Fibroblast of the aortic adventitia (primary cell): ENCODE results near the gene FGF14. TPM values are rescaled to one million over a fixed set of nuclear protein-coding genes. Genes with fewer than 3 reads are reported as not detected.
A peak's percentile ranks its signal among the peaks of the same experiment; 100 is the strongest.
"Not testable (repeated sequence)": the region's sequence is repeated elsewhere in the genome, so short reads cannot be mapped to it uniquely, and the experiment has no call there.

Source experiments
- DNase-seq: peaks from one replicate; pipeline ENCODE4 v3.0.0-alpha.2; 2010; ENCODE audit warnings: low read depth
- H3K4me3 ChIP-seq: 2 replicates; pipeline ENCODE4 v1.5.1; 2011; ENCODE audit warnings: low read depth, mild to moderate bottlenecking, control low read depth, low read length, moderate library complexity
- total RNA-seq: library from RNA; depleted of rRNA; stranded (reverse); fragments of >200 nt; gene quantifications from 2 replicates; pipeline ENCODE4 v1.2.3, GENCODE V29; 2012; ENCODE audit warnings: low replicate concordance
- TF ChIP-seq, protein P1 (sequence below): IDR thresholded peaks from 2 replicates; pipeline ENCODE4 v1.5.1; 2011; ENCODE audit warnings: mild to moderate bottlenecking, low read length, control low read depth, inconsistent platforms; ENCODE audit not compliant: insufficient read depth

The FGF14 gene
- total RNA-seq, 1 donor: 1.4 TPM

DNA sequence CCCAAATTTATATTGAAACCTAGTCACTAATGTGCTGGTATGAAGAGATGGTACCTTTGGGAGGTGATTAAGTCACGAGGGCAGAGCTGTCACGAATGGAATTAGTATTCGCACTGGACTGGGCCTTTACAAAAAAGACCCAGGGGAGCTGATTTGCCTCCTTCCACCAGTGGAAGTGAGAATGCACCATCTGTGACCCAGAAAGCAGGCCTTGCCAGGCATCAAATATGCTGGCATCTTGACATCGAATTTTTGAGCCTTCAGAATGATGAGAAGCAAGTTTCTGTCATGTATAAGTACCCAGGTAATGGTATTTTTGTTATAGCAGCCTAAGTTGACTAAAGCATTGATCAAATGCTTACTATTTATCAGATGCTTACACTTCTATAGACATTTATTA is 373.6 kb downstream of the FGF14 start:
- TF ChIP-seq, protein P1, sequence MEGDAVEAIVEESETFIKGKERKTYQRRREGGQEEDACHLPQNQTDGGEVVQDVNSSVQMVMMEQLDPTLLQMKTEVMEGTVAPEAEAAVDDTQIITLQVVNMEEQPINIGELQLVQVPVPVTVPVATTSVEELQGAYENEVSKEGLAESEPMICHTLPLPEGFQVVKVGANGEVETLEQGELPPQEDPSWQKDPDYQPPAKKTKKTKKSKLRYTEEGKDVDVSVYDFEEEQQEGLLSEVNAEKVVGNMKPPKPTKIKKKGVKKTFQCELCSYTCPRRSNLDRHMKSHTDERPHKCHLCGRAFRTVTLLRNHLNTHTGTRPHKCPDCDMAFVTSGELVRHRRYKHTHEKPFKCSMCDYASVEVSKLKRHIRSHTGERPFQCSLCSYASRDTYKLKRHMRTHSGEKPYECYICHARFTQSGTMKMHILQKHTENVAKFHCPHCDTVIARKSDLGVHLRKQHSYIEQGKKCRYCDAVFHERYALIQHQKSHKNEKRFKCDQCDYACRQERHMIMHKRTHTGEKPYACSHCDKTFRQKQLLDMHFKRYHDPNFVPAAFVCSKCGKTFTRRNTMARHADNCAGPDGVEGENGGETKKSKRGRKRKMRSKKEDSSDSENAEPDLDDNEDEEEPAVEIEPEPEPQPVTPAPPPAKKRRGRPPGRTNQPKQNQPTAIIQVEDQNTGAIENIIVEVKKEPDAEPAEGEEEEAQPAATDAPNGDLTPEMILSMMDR: no peak
- no peak overlapping the region for H3K4me3 ChIP-seq

DNA sequence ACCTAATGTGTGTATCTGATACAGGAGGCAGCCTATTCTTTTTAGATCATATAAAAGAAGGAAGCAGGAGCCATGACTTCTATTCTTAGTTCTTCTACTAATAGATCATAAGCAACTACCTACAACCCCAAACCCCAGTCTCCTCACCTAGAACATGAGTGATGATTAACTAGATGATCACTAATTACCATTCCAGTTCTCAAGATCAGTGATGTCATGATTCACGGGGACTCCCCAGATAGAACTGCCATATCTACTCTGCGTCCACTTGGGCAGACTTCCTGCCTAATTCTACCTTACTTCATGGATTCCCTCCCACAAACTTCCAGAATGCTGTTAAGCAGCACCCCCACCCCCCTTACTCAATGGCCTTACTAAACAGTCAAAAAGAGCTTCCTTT is 380.1 kb downstream of the FGF14 start:
- TF ChIP-seq, protein P1: no peak
- no peak overlapping the region for H3K4me3 ChIP-seq
- no peak for DNase-seq

More for the DNA sequence above, 373.6 kb downstream of the FGF14 start:
- no peak for DNase-seq

DNA sequence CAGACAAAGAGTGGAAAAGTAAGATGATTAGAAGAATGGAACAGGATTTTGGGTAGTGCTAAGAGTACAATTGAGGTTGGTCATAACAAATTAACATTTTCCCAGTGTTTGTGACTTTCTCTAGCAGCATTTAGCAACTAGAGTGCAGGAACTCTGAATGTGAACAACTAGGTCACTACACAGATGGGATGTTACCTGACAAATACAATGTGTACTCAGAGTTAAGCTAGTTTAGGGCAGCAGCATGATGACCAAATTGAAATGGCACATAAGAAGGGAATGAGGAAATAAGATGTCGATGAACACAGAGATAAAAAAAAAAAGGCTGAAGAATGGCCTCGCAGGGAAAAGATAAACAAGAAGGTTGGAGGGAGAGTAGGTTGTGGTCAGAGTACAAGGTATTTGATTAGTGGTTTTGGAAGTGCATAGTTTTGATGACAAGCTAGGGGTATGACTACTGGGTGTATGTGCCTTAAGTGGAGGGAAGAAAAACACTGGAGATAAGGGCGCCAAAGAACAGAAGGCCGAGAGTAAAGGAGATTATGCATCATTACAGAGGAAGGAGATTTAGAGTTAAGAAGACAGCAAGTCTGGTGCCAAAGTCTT is 381.1 kb downstream of the FGF14 start:
- no peak overlapping the region for H3K4me3 ChIP-seq
- TF ChIP-seq, protein P1: no peak
- DNase-seq: peak; percentile 1

DNA sequence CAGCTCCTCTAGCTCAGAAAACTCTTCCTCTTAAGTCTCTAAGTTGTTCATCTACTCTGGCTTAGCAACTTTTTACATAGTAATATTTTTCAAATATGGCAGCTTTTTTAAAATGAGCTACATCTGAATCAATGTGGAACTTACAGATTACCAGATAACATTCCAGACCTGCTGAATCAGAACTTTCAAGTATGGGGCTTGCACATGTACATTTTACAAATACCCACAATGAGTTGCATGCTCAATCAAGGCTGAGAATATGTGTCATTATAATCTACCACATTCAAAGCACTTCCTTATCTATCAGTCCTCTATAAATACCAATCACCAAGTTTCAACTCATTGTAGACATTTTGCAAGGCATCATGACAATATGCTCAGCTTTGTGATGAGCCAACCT is 383.1 kb downstream of the FGF14 start:
- no peak for DNase-seq
- H3K4me3 ChIP-seq: no peak overlapping the region
- TF ChIP-seq, protein P1: no peak

DNA sequence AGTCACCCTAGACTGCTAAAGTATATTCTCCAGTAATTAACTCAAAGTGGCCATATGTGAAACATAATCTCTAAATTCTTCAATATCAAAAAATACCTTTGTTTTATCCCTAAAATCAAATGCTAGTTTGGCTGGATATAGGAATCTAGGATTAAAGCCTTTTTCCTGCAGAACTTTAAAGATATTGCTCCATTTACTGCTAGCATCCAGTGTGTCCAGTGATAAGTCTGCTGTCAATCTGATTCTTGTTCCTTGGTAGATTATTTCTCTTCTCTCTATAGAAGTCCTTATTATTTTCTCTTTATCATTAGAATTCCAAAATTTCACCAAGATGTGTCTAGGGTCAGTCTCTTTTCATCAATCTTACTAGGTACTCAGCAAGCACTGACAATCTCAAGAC is 384.6 kb downstream of the FGF14 start:
- H3K4me3 ChIP-seq: no peak overlapping the region
- DNase-seq: no peak
- TF ChIP-seq, protein P1: no peak

DNA sequence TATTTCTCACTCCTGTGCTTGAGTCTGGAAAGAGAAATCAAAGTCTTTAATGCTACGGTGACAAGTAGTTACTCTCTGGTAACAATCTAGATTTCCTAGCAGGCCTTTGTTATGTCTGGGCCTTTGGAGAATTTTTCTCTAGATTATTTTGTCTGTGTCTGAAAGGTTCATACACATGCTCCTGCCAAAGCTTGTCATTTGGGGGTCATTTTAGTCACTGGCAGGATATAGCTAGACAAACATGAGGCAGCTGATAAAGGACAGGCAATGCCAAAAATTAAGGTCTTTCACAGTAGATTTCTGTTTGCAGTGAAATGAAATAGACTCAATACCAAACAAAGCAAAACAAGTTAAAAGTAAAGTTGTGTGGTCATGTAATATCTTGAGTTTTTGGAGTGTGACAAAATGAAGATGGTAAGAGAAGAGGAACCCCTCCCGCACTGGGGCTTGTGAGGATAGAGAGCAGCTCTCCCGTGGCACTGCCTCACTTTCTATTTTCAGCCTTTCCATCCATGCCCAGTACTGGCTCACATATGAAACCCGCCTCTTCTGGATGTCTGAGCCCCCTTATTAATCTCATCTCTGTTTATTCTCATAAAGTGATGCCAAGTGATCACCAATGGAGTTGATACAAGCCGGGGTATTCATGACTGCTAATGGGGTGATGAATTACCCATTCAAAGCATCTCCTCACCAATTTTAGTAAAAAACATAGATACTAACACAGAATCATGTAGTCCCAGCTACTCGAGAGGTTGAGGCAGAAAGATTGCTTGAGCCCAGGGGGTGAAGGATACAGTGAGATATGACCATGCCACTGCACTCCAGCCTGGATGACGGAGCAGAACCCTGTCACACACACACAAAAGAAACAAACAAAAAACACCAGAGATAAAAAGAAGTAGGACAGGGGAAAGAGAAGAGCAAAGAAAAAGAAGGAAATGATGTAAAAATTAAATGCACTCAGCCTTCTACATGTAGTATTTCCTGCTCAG is 389.3 kb downstream of the FGF14 start:
- TF ChIP-seq, protein P1: no peak
- H3K4me3 ChIP-seq: no peak overlapping the region
- no peak for DNase-seq

DNA sequence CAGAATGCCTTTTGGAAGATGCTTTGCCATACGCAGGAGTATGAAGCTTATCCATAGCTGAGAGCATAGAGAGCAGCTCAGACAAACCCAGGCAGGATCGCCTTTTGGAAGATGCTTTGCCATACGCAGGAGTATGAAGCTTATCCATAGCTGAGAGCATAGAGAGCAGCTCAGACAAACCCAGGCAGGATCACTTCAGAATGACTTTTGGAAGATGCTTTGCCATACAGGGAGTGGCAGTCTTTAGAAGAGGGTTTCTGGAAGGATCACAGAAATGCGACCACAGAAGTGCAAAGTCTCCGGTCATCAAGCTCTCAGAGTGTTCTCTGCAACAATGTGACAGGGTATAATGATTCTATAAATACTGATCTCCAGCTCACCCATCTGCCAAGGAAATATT is 390.4 kb downstream of the FGF14 start:
- not testable (repeated sequence) for H3K4me3 ChIP-seq, DNase-seq
